Keratinocyte (primary cell): ENCODE data around the gene RECK. TPM values are rescaled to one million over a fixed set of nuclear protein-coding genes. Genes with fewer than 3 reads are reported as not detected.

Source experiments
- DNase-seq: peaks from one replicate; pipeline ENCODE4 v3.0.0-alpha.2; 2011; ENCODE audit warnings: low read depth, missing footprints, low spot score
- FAIRE-seq: peaks from 2 replicates; lab custom pipeline; 2011; peaks lifted over from hg19 to GRCh38; lab: Jason Lieb, UNC
- H2AFZ ChIP-seq: 2 replicates; pipeline ENCODE4 v1.6.0; 2012; ENCODE audit warnings: low read length, control low read depth, inconsistent platforms; ENCODE audit not compliant: control insufficient read depth
- H3K27ac ChIP-seq: 2 replicates; pipeline ENCODE4 v1.5.1; 2011; ENCODE audit warnings: low read length; ENCODE audit not compliant: control insufficient read depth, insufficient read depth
- H3K27me3 ChIP-seq: 3 replicates; pipeline ENCODE4 v1.6.0; 2011; ENCODE audit warnings: low read length; ENCODE audit not compliant: control insufficient read depth, insufficient read depth; ENCODE audit errors: extremely low read depth
- H3K36me3 ChIP-seq, 2 experiments: 2 replicates in 1 of 2; 3 replicates in 1 of 2; pipeline ENCODE4 v1.5.1; 2011; ENCODE audit warnings: low read length in 2 of 2, mild to moderate bottlenecking in 1 of 2; ENCODE audit not compliant: control insufficient read depth in 2 of 2, insufficient read depth in 2 of 2; ENCODE audit errors: extremely low read depth in 1 of 2
- H3K4me1 ChIP-seq: 3 replicates; pipeline ENCODE4 v1.5.1; 2011; ENCODE audit warnings: low read length; ENCODE audit not compliant: control insufficient read depth, insufficient read depth; ENCODE audit errors: extremely low read depth
- H3K4me2 ChIP-seq: 3 replicates; pipeline ENCODE4 v1.6.0; 2011; ENCODE audit warnings: low read depth, low read length; ENCODE audit not compliant: control insufficient read depth, insufficient read depth; ENCODE audit errors: extremely low read depth
- H3K4me3 ChIP-seq, 3 experiments: fragments of 200-600 bp in 1 of 3; sonication (generic) in 1 of 3; 2 replicates in 2 of 3; 3 replicates in 1 of 3; pipeline ENCODE4 v1.5.1; 2011 to 2016; ENCODE audit warnings: low read length in 3 of 3, mild to moderate bottlenecking in 3 of 3, control low read depth in 2 of 3, inconsistent platforms in 1 of 3, low read depth in 1 of 3, mixed read lengths in 1 of 3, mixed run types in 1 of 3, moderate library complexity in 1 of 3; ENCODE audit not compliant: control insufficient read depth in 2 of 3, insufficient read depth in 2 of 3; ENCODE audit errors: extremely low read depth in 1 of 3
- H3K79me2 ChIP-seq: 2 replicates; pipeline ENCODE4 v1.6.0; 2012; ENCODE audit warnings: low read length; ENCODE audit not compliant: control insufficient read depth, insufficient read depth
- H3K9ac ChIP-seq: 3 replicates; pipeline ENCODE4 v1.6.0; 2011; ENCODE audit warnings: low read length; ENCODE audit not compliant: control insufficient read depth, insufficient read depth; ENCODE audit errors: extremely low read depth
- H3K9me1 ChIP-seq: 3 replicates; pipeline ENCODE4 v1.6.0; 2011; ENCODE audit warnings: low read length; ENCODE audit not compliant: control insufficient read depth, insufficient read depth; ENCODE audit errors: extremely low read depth
- H3K9me3 ChIP-seq: 2 replicates; pipeline ENCODE4 v1.5.1; 2012; ENCODE audit warnings: low read depth, low read length; ENCODE audit not compliant: control insufficient read depth
- H4K20me1 ChIP-seq: 3 replicates; pipeline ENCODE4 v1.6.0; 2011; ENCODE audit warnings: low read length; ENCODE audit not compliant: control insufficient read depth, insufficient read depth; ENCODE audit errors: extremely low read depth
- CTCF ChIP-seq, 3 experiments: IDR thresholded peaks in 1 of 3; conservative IDR thresholded peaks in 1 of 3; optimal IDR thresholded peaks in 1 of 3; 2 replicates in 2 of 3; 3 replicates in 1 of 3; pipeline versions ENCODE3 to v1.5.1; 2011; ENCODE audit warnings: low read length in 3 of 3, mild to moderate bottlenecking in 3 of 3, moderate library complexity in 2 of 3, control low read depth in 1 of 3, inconsistent platforms in 1 of 3; ENCODE audit not compliant: insufficient read depth in 2 of 3; ENCODE audit errors: extremely low read depth in 1 of 3
- EZH2 ChIP-seq: IDR thresholded peaks from one replicate; pipeline ENCODE4 v1.6.1; 2012; ENCODE audit warnings: inconsistent platforms, mild to moderate bottlenecking, low read length, moderate library complexity
- dilution Hi-C: fragments of 300-500 bp; cut with MboI; formaldehyde crosslinking; loops from one replicate; pipeline ENCODE4 v1.7.0; 2020; ENCODE audit warnings: low sequenced_read_pairs; ENCODE audit not compliant: extremely low pct_ligation_motif_present
- polyA plus RNA-seq, 5 experiments: library from polyadenylated mRNA; depleted of rRNA in 3 of 5; stranded (reverse) in 3 of 5; stranded (forward) in 1 of 5; unstranded in 1 of 5; fragments of >200 nt; gene quantifications; 1 replicate in 1 of 5; 2 replicates in 3 of 5; 3 replicates in 1 of 5; pipeline versions ENCODE4 v1.2.1 to v1.2.3, GENCODE V29; 2011 to 2012; ENCODE audit warnings: missing spikeins in 2 of 5, low read depth in 1 of 5, low replicate concordance in 1 of 5

Gene RECK
- polyA plus RNA-seq, 1 donor (not counting 4 experiments of a cell fraction or from before 2014, with no cell fraction given): 4.6 TPM

DNA sequence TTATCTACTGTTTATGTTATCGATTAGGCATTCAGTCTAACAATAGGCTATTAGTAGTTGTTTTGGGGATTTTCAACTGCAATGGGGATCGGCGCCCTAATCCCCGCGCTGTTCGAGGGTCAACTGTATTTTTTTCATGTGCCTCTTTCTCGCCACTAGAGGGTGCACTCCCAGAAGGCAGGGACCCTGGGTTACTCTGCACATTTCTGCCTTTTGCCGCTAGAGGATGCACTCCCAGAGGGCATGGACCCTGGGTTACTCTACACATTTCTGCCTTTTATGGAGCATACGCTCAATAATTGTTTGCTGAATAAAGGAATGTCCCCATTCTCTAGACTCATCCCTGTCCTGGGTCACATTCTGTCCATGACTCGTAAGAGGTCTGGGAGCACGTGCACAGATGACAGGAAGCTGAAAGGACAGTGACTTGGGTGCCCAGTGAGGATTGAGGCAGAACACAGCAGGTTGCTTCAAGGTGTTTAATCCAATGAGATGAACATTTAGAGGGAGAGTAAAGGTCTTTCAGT is 27.9 kb upstream of the RECK start:
- Histone ChIP-seq H3K9me3 (no peaks in the 10 kb centered on the region), H2AFZ (no peak overlapping the region), H3K4me1 (no peaks in the 10 kb centered on the region), H3K4me3 (no peak overlapping the region), H3K27ac (no peak overlapping the region), H4K20me1 (no peaks in the 10 kb centered on the region), H3K9ac (no peak overlapping the region), H3K79me2 (no peaks in the 10 kb centered on the region), H3K36me3 (no peaks in the 10 kb centered on the region), H3K27me3 (peaks cover 51% of the 10 kb centered on the region), H3K9me1 (no peaks in the 10 kb centered on the region), H3K4me2 (no peak overlapping the region)
- no peak for TF ChIP-seq EZH2
- TF ChIP-seq CTCF (optimal IDR thresholded peaks at IDR 0.05 in 1 of 3, IDR thresholded peaks at IDR 0.05 in 1 of 3, conservative IDR thresholded peaks at IDR 0.05 in 1 of 3; ENCODE audit: extremely low read depth in 1 of 3, insufficient read depth in 2 of 3, low read length in 3 of 3): peak; percentile 95 to 100 (median 100)
- dilution Hi-C loops: no loop called here
- peak; percentile 4 for DNase-seq
- peak; percentile 26 for FAIRE-seq

GRCh38 chr9:36011379-36011778 is 25.3 kb upstream of the RECK start:
- Histone ChIP-seq H3K79me2 (no peaks in the 10 kb centered on the region), H4K20me1 (no peaks in the 10 kb centered on the region), H3K9me3 (no peaks in the 10 kb centered on the region), H2AFZ (no peak overlapping the region), H3K4me2 (no peak overlapping the region), H3K4me1 (no peaks in the 10 kb centered on the region), H3K27ac (no peak overlapping the region), H3K9ac (no peak overlapping the region), H3K27me3 (peaks cover 38% of the 10 kb centered on the region), H3K4me3 (no peak overlapping the region), H3K36me3 (no peaks in the 10 kb centered on the region), H3K9me1 (no peaks in the 10 kb centered on the region)
- FAIRE-seq (no peak), DNase-seq (no peak)
- dilution Hi-C loops: no loop called here
- TF ChIP-seq CTCF (optimal IDR thresholded peaks at IDR 0.05 in 1 of 3, IDR thresholded peaks at IDR 0.05 in 1 of 3, conservative IDR thresholded peaks at IDR 0.05 in 1 of 3; ENCODE audit: extremely low read depth in 1 of 3, insufficient read depth in 2 of 3, low read length in 3 of 3) (no peak), EZH2 (no peak)
